DND-41 (cell line): ENCODE data around the gene C2CD2.

Experiments
- EZH2 ChIP-seq: IDR thresholded peaks from 3 replicates; pipeline ENCODE4 v1.6.1; 2012; ENCODE audit warnings: borderline replicate concordance, low read depth, mild to moderate bottlenecking, moderate library complexity, low read length, inconsistent platforms; ENCODE audit not compliant: severe bottlenecking
- TF ChIP-seq, protein P1 (sequence below): IDR thresholded peaks from 2 replicates; pipeline ENCODE4 v1.5.1; 2012; ENCODE audit warnings: borderline replicate concordance, low read length, moderate library complexity, mild to moderate bottlenecking; ENCODE audit not compliant: poor library complexity, severe bottlenecking; ENCODE audit errors: extremely low read depth

DNA sequence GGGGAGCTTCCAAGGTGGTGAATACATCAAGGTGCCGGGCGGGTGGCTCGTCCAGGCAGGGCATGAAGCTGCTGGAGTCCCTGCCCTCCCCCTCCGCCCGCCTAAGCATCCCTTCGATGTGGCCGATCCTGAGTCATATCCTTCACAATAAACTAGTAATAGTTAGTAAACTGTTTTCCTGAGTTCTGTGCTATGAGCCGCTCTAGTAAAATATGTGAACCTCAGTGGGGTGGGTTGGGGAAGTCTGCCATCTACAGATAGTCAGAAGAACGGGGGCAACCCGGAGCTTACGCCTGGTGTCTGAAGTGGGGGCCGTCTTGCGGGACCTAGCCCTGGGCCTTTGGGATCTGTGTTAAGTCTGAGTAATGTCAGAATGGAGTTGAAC lies 21.6 kb downstream of the C2CD2 start:
- TF ChIP-seq, protein P1, sequence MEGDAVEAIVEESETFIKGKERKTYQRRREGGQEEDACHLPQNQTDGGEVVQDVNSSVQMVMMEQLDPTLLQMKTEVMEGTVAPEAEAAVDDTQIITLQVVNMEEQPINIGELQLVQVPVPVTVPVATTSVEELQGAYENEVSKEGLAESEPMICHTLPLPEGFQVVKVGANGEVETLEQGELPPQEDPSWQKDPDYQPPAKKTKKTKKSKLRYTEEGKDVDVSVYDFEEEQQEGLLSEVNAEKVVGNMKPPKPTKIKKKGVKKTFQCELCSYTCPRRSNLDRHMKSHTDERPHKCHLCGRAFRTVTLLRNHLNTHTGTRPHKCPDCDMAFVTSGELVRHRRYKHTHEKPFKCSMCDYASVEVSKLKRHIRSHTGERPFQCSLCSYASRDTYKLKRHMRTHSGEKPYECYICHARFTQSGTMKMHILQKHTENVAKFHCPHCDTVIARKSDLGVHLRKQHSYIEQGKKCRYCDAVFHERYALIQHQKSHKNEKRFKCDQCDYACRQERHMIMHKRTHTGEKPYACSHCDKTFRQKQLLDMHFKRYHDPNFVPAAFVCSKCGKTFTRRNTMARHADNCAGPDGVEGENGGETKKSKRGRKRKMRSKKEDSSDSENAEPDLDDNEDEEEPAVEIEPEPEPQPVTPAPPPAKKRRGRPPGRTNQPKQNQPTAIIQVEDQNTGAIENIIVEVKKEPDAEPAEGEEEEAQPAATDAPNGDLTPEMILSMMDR, result no peak
- TF ChIP-seq EZH2, result no peak
